ENCODE measurements around the gene OCA2. TPM values are rescaled to one million over a fixed set of nuclear protein-coding genes. Genes with fewer than 3 reads are reported as not detected.

Gene OCA2
- total RNA-seq, 1 donor from 2014 or later = 1.2 TPM

- Mint-ChIP-seq H3K9me3 (ENCODE audit: unreplicated experiment) (no peaks in the 10 kb centered on the region), H3K4me3 (ENCODE audit: unreplicated experiment) (no peak overlapping the region), H3K27me3 (ENCODE audit: unreplicated experiment) (no peaks in the 10 kb centered on the region), H3K36me3 (ENCODE audit: unreplicated experiment) (no peaks in the 10 kb centered on the region), H3K27ac (ENCODE audit: unreplicated experiment) (no peak overlapping the region), H3K4me1 (ENCODE audit: unreplicated experiment) (peaks cover 12% of the 10 kb centered on the region)
- DNase-seq (ENCODE audit: extremely low spot score, unreplicated experiment) = no peak
- no peak for TF ChIP-seq CTCF (IDR thresholded peaks at IDR 0.05)
Measured at GRCh38 chr15:27846722-27847395, 252.3 kb downstream of the OCA2 start.

GRCh38 chr15:27845535-27846369 lies 253.4 kb downstream of the OCA2 start:
- no peaks in the 10 kb centered on the region for H3K9me3 Mint-ChIP-seq (ENCODE audit: unreplicated experiment)
- H3K27ac Mint-ChIP-seq (ENCODE audit: unreplicated experiment) = no peak overlapping the region
- no peaks in the 10 kb centered on the region for H3K27me3 Mint-ChIP-seq (ENCODE audit: unreplicated experiment)
- DNase-seq (ENCODE audit: extremely low spot score, unreplicated experiment) = no peak
- no peak overlapping the region for H3K4me3 Mint-ChIP-seq (ENCODE audit: unreplicated experiment)
- no peaks in the 10 kb centered on the region for H3K36me3 Mint-ChIP-seq (ENCODE audit: unreplicated experiment)
- TF ChIP-seq CTCF (IDR thresholded peaks at IDR 0.05) = no peak
- H3K4me1 Mint-ChIP-seq (ENCODE audit: unreplicated experiment) = peaks cover 12% of the 10 kb centered on the region

- DNase-seq (ENCODE audit: extremely low spot score, unreplicated experiment) = peak; percentile 80
- H3K4me3 Mint-ChIP-seq (ENCODE audit: unreplicated experiment) = no peak overlapping the region
- no peaks in the 10 kb centered on the region for H3K9me3 Mint-ChIP-seq (ENCODE audit: unreplicated experiment)
- H3K4me1 Mint-ChIP-seq (ENCODE audit: unreplicated experiment) = peaks cover 16% of the 10 kb centered on the region
- no peaks in the 10 kb centered on the region for H3K27me3 Mint-ChIP-seq (ENCODE audit: unreplicated experiment)
- H3K36me3 Mint-ChIP-seq (ENCODE audit: unreplicated experiment) = no peaks in the 10 kb centered on the region
- no peak for TF ChIP-seq CTCF (IDR thresholded peaks at IDR 0.05)
- H3K27ac Mint-ChIP-seq (ENCODE audit: unreplicated experiment) = no peak overlapping the region
Measured at GRCh38 chr15:27844018-27844666, 255.0 kb downstream of the OCA2 start.

- Mint-ChIP-seq H3K27ac (ENCODE audit: unreplicated experiment) (no peak overlapping the region), H3K27me3 (ENCODE audit: unreplicated experiment) (no peaks in the 10 kb centered on the region), H3K36me3 (ENCODE audit: unreplicated experiment) (no peaks in the 10 kb centered on the region), H3K9me3 (ENCODE audit: unreplicated experiment) (no peaks in the 10 kb centered on the region), H3K4me1 (ENCODE audit: unreplicated experiment) (peaks cover 20% of the 10 kb centered on the region), H3K4me3 (ENCODE audit: unreplicated experiment) (no peak overlapping the region)
- DNase-seq (ENCODE audit: extremely low spot score, unreplicated experiment) = no peak
- TF ChIP-seq CTCF (IDR thresholded peaks at IDR 0.05) = no peak
Measured at GRCh38 chr15:27843146-27843545, 256.0 kb downstream of the OCA2 start.

GRCh38 chr15:27842526-27842925 lies 256.6 kb downstream of the OCA2 start:
- Mint-ChIP-seq H3K4me1 (ENCODE audit: unreplicated experiment) (peaks cover 20% of the 10 kb centered on the region), H3K9me3 (ENCODE audit: unreplicated experiment) (no peaks in the 10 kb centered on the region), H3K27me3 (ENCODE audit: unreplicated experiment) (no peaks in the 10 kb centered on the region), H3K36me3 (ENCODE audit: unreplicated experiment) (no peaks in the 10 kb centered on the region), H3K27ac (ENCODE audit: unreplicated experiment) (no peak overlapping the region), H3K4me3 (ENCODE audit: unreplicated experiment) (no peak overlapping the region)
- no peak for TF ChIP-seq CTCF (IDR thresholded peaks at IDR 0.05)
- no peak for DNase-seq (ENCODE audit: extremely low spot score, unreplicated experiment)
